GM23338 (cell line): ENCODE measurements around the gene TXLNB. TPM values are rescaled to one million over a fixed set of nuclear protein-coding genes. Genes with fewer than 3 reads are reported as not detected.

Experiments used
- ATAC-seq: fragments of 200-7000 bp; cut with Tn5 transposase; 3 replicates; pipeline ENCODE4 v1.9.1; 2020
- DNase-seq: peaks from one replicate; pipeline ENCODE4 v3.0.0-alpha.2; 2015; ENCODE audit warnings: low spot score
- H2AFZ ChIP-seq: fragments of 200-600 bp; sonication (generic); 2 replicates; pipeline ENCODE4 v1.8.0; 2016; ENCODE audit warnings: antibody characterized with exemption, mild to moderate bottlenecking, moderate library complexity
- H3F3A ChIP-seq: fragments of 200-600 bp; sonication (generic); replicated peaks from 2 replicates; pipeline ENCODE4 v1.8.0; 2017; ENCODE audit warnings: antibody characterized with exemption, mixed run types, low read depth
- H3K27ac ChIP-seq: fragments of 200-600 bp; sonication (generic); 2 replicates; pipeline ENCODE4 v1.6.1; 2016; ENCODE audit warnings: low read depth
- H3K27me3 ChIP-seq: fragments of 200-600 bp; sonication (generic); 2 replicates; pipeline ENCODE4 v1.8.0; 2016; ENCODE audit warnings: mild to moderate bottlenecking, mixed run types, moderate library complexity; ENCODE audit not compliant: insufficient read depth
- H3K36me3 ChIP-seq: fragments of 200-600 bp; sonication (generic); 2 replicates; pipeline ENCODE4 v1.8.0; 2016; ENCODE audit warnings: mild to moderate bottlenecking; ENCODE audit not compliant: insufficient read depth
- H3K4me1 ChIP-seq: fragments of 200-600 bp; sonication (generic); 2 replicates; pipeline ENCODE4 v1.8.0; 2016; ENCODE audit warnings: mild to moderate bottlenecking, moderate library complexity; ENCODE audit not compliant: insufficient read depth
- H3K4me2 ChIP-seq: fragments of 200-600 bp; sonication (generic); 2 replicates; pipeline ENCODE4 v1.7.1; 2017; ENCODE audit warnings: mixed run types
- H3K4me3 ChIP-seq: fragments of 200-600 bp; sonication (generic); 2 replicates; pipeline ENCODE4 v1.6.1; 2016; ENCODE audit warnings: mixed run types
- H3K79me2 ChIP-seq: fragments of 200-600 bp; sonication (generic); replicated peaks from 2 replicates; pipeline ENCODE4 v1.8.0; 2017; ENCODE audit warnings: mild to moderate bottlenecking; ENCODE audit not compliant: insufficient read depth
- H3K9me2 ChIP-seq: fragments of 200-600 bp; sonication (generic); 2 replicates; pipeline ENCODE4 v1.8.0; 2017; ENCODE audit not compliant: insufficient read depth
- H4K20me1 ChIP-seq: fragments of 200-600 bp; sonication (generic); replicated peaks from 2 replicates; pipeline ENCODE4 v1.8.0; 2017; ENCODE audit warnings: mild to moderate bottlenecking; ENCODE audit not compliant: insufficient read depth
- H3K27ac Mint-ChIP-seq: 2 replicates; pipeline ENCODE4 v1.8.0; 2020; ENCODE audit warnings: inconsistent platforms, mild to moderate bottlenecking, moderate library complexity, mixed read lengths
- H3K27me3 Mint-ChIP-seq: 3 replicates; pipeline ENCODE4 v1.8.0; 2022; ENCODE audit warnings: low read depth, mild to moderate bottlenecking, moderate library complexity, mixed read lengths, inconsistent platforms; ENCODE audit not compliant: insufficient read depth, poor library complexity
- H3K36me3 Mint-ChIP-seq: 3 replicates; pipeline ENCODE4 v1.8.0; 2021; ENCODE audit warnings: low read depth, mild to moderate bottlenecking, inconsistent platforms, moderate library complexity, mixed read lengths
- H3K4me1 Mint-ChIP-seq: 3 replicates; pipeline ENCODE4 v1.8.0; 2020; ENCODE audit warnings: mild to moderate bottlenecking, inconsistent platforms, mixed read lengths
- H3K4me3 Mint-ChIP-seq: 3 replicates; pipeline ENCODE4 v1.8.0; 2021; ENCODE audit warnings: moderate library complexity, mild to moderate bottlenecking, inconsistent platforms, mixed read lengths
- H3K9me3 Mint-ChIP-seq: 3 replicates; pipeline ENCODE4 v1.8.0; 2020; ENCODE audit warnings: moderate library complexity, mild to moderate bottlenecking, inconsistent platforms, mixed read lengths
- CREB1 ChIP-seq: fragments of 250-450 bp; sonication (Bioruptor Pico); IDR thresholded peaks from 2 replicates; pipeline ENCODE4 v1.5.0; 2020; ENCODE audit warnings: low read depth, mild to moderate bottlenecking, moderate library complexity
- EZH2 ChIP-seq: fragments of 200-600 bp; sonication (generic); IDR thresholded peaks from one replicate; pipeline ENCODE4 v1.8.0; 2017; ENCODE audit warnings: antibody characterized with exemption, mild to moderate bottlenecking, low read depth; ENCODE audit not compliant: unreplicated experiment
- EZH2phosphoT487 ChIP-seq: fragments of 200-600 bp; sonication (generic); IDR thresholded peaks from one replicate; pipeline ENCODE4 v1.8.1; 2018; ENCODE audit warnings: antibody characterized with exemption; ENCODE audit not compliant: unreplicated experiment
- JUNB ChIP-seq: IDR thresholded peaks from one replicate; pipeline ENCODE4 v1.6.1; 2016; ENCODE audit warnings: antibody characterized with exemption; ENCODE audit not compliant: unreplicated experiment
- NANOG ChIP-seq: IDR thresholded peaks from 2 replicates; pipeline ENCODE4 v1.6.1; 2016; ENCODE audit warnings: antibody characterized with exemption, borderline replicate concordance
- POLR2AphosphoS5 ChIP-seq: IDR thresholded peaks from 2 replicates; pipeline ENCODE4 v1.6.1; 2016; ENCODE audit warnings: antibody characterized with exemption, low read depth
- REST ChIP-seq: IDR thresholded peaks from one replicate; pipeline ENCODE4 v1.6.1; 2018; ENCODE audit warnings: antibody characterized with exemption; ENCODE audit not compliant: unreplicated experiment
- STAT1 ChIP-seq: IDR thresholded peaks from one replicate; pipeline ENCODE4 v1.6.1; 2016; ENCODE audit warnings: antibody characterized with exemption; ENCODE audit not compliant: unreplicated experiment
- ZNF114 ChIP-seq: fragments of 250-450 bp; sonication (Bioruptor Pico); IDR thresholded peaks from 2 replicates; pipeline ENCODE4 v1.5.0; 2020; ENCODE audit warnings: mild to moderate bottlenecking, moderate library complexity
- ZNF331 ChIP-seq: fragments of 250-450 bp; sonication (Bioruptor Pico); IDR thresholded peaks from 2 replicates; pipeline ENCODE4 v1.5.0; 2020; ENCODE audit warnings: low read depth, mild to moderate bottlenecking, moderate library complexity
- polyA plus RNA-seq: library from polyadenylated mRNA; unstranded; fragments of >200 nt; fragmentation: Nextera tagmentation; extraction: Ambion mirVana; gene quantifications from 2 replicates; pipeline ENCODE4 v1.2.1, GENCODE V29; 2016
- total RNA-seq: library from RNA; depleted of rRNA; stranded (reverse); fragments of >200 nt; shearing (Covaris generic); gene quantifications from 2 replicates; pipeline ENCODE4 v1.2.3, GENCODE V29; 2014
- TF ChIP-seq, protein P1 (sequence below), 2 experiments: fragments of 200-600 bp in 1 of 2; sonication (generic) in 1 of 2; conservative IDR thresholded peaks; 2 replicates each; pipeline versions ENCODE4 v1.5.1 to v1.6.1; 2016 to 2017; ENCODE audit warnings: antibody characterized with exemption in 2 of 2, low read depth in 2 of 2, mild to moderate bottlenecking in 2 of 2, moderate library complexity in 1 of 2
- TF ChIP-seq, protein P2 (sequence below): IDR thresholded peaks from 2 replicates; pipeline ENCODE4 v1.6.1; 2016; ENCODE audit warnings: antibody characterized with exemption

The TXLNB gene
- total and polyA plus RNA-seq, 2 experiments from 2014 or later, result 0.11 to 0.28 TPM

DNA sequence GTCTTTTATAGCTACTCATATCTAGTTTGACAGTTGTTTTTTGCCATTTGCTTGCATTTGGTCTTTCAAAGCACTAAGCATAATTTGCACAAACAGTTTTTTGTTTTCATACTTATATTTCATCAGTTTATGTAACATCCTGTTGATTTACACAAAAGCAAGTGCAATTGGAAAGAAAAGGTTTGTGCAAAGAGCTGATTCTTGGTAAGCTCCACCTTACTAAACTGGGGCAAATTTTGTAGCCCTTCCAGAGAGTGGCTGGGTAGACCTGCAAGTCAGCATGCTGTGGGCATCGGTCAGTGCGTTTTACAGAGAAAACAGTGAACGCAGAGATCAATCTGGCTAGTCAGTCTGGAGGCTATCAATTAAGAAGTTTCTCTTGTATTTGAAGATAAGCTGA, 34.5 kb downstream of the TXLNB start:
- Histone ChIP-seq H3K79me2 (no peaks in the 10 kb centered on the region), H3K27me3 (no peaks in the 10 kb centered on the region), H2AFZ (no peak overlapping the region), H3K36me3 (no peaks in the 10 kb centered on the region), H3K4me1 (peaks cover 1% of the 10 kb centered on the region; the same call in 1 of the 2 replicates), H3K27ac (no peak overlapping the region), H3F3A (no peaks in the 10 kb centered on the region), H3K4me3 (no peak overlapping the region), H3K9me2 (no peaks in the 10 kb centered on the region), H4K20me1 (no peaks in the 10 kb centered on the region), H3K4me2 (no peak overlapping the region)
- DNase-seq (no peak), ATAC-seq (no peak)
- H3K36me3 Mint-ChIP-seq, result no peaks in the 10 kb centered on the region
- no peak overlapping the region for H3K27ac Mint-ChIP-seq
- TF ChIP-seq EZH2 (no peak), EZH2phosphoT487 (no peak), STAT1 (no peak)
- no peak overlapping the region for H3K4me3 Mint-ChIP-seq
- peaks cover 4% of the 10 kb centered on the region for H3K27me3 Mint-ChIP-seq
- no peaks in the 10 kb centered on the region for H3K9me3 Mint-ChIP-seq
- H3K4me1 Mint-ChIP-seq, result no peaks in the 10 kb centered on the region

DNA sequence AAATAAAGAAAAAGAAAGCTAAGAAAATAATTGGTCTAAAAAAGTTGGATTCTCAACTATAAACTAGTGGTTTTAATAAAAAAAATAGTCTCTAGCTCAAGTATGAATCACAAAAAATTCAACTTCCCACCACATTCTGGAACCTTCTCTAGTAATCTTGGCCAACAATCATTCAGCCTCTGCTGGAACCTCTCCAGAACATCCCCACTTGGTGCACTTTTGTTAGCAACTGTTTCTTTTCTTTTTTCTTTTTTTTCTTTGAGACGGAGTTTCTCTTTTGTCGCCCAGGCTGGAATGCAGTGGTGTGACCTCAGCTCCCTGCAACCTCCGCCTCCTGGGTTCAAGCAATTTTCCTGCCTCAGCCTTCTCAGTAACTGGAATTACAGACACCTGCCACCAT, 35.7 kb downstream of the TXLNB start:
- ATAC-seq, result no peak

More for the DNA sequence above, 35.7 kb downstream of the TXLNB start:
- Mint-ChIP-seq H3K27me3 (peaks cover 4% of the 10 kb centered on the region), H3K27ac (no peak overlapping the region), H3K4me1 (no peaks in the 10 kb centered on the region), H3K9me3 (no peaks in the 10 kb centered on the region), H3K36me3 (no peaks in the 10 kb centered on the region), H3K4me3 (no peak overlapping the region)
- no peaks in the 10 kb centered on the region for H3K27me3 ChIP-seq
- no peak overlapping the region for H3K4me3 ChIP-seq
- TF ChIP-seq STAT1, result no peak
- no peak for TF ChIP-seq EZH2phosphoT487
- TF ChIP-seq, protein P1, sequence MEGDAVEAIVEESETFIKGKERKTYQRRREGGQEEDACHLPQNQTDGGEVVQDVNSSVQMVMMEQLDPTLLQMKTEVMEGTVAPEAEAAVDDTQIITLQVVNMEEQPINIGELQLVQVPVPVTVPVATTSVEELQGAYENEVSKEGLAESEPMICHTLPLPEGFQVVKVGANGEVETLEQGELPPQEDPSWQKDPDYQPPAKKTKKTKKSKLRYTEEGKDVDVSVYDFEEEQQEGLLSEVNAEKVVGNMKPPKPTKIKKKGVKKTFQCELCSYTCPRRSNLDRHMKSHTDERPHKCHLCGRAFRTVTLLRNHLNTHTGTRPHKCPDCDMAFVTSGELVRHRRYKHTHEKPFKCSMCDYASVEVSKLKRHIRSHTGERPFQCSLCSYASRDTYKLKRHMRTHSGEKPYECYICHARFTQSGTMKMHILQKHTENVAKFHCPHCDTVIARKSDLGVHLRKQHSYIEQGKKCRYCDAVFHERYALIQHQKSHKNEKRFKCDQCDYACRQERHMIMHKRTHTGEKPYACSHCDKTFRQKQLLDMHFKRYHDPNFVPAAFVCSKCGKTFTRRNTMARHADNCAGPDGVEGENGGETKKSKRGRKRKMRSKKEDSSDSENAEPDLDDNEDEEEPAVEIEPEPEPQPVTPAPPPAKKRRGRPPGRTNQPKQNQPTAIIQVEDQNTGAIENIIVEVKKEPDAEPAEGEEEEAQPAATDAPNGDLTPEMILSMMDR (conservative IDR thresholded peaks at IDR 0.05; ENCODE audit: low read depth in 2 of 2), result no peak
- TF ChIP-seq CREB1 (CRISPR knock-in tag), result no peak
- TF ChIP-seq EZH2, result no peak
- no peak for TF ChIP-seq POLR2AphosphoS5
- no peak for TF ChIP-seq ZNF331 (CRISPR knock-in tag)
- no peak for TF ChIP-seq NANOG
- TF ChIP-seq, protein P2, sequence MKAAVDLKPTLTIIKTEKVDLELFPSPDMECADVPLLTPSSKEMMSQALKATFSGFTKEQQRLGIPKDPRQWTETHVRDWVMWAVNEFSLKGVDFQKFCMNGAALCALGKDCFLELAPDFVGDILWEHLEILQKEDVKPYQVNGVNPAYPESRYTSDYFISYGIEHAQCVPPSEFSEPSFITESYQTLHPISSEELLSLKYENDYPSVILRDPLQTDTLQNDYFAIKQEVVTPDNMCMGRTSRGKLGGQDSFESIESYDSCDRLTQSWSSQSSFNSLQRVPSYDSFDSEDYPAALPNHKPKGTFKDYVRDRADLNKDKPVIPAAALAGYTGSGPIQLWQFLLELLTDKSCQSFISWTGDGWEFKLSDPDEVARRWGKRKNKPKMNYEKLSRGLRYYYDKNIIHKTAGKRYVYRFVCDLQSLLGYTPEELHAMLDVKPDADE, result no peak
- no peak for TF ChIP-seq ZNF114 (CRISPR knock-in tag)
- TF ChIP-seq REST, result no peak
- TF ChIP-seq JUNB, result no peak
- H3K9me2 ChIP-seq, result no peaks in the 10 kb centered on the region
- H3K36me3 ChIP-seq, result no peaks in the 10 kb centered on the region
- no peaks in the 10 kb centered on the region for H4K20me1 ChIP-seq
- no peak overlapping the region for H3K4me2 ChIP-seq
- no peaks in the 10 kb centered on the region for H3F3A ChIP-seq
- H3K4me1 ChIP-seq, result no peaks in the 10 kb centered on the region
- H2AFZ ChIP-seq, result 0 out of 2 replicates have a peak overlapping the region, but pooled peaks have one; percentile 14
- DNase-seq, result no peak
- H3K27ac ChIP-seq, result no peak overlapping the region
- no peaks in the 10 kb centered on the region for H3K79me2 ChIP-seq
